Tibial artery (tissue), 4 donors: ENCODE results near the gene FGF12.

Experiments used
- DNase-seq, 2 donors: peaks; one replicate each; pipeline ENCODE4 v3.0.0-alpha.2; 2019
- H3K27ac ChIP-seq, 2 donors: fragments of 200-600 bp; sonication (generic) in 1 of 2; 1 replicate in 1 of 2; 2 replicates in 1 of 2; pipeline ENCODE4 v1.5.1; 2018 to 2019; ENCODE audit warnings: mild to moderate bottlenecking in 1 of 2
- H3K27me3 ChIP-seq, 2 donors: fragments of 200-600 bp; sonication (generic) in 1 of 2; one replicate each; pipeline versions ENCODE4 v1.5.1 to v1.6.0; 2016 to 2019
- H3K36me3 ChIP-seq, 3 donors: fragments of 200-600 bp; sonication (generic) in 2 of 3; one replicate each; pipeline ENCODE4 v1.5.1; 2016 to 2019; ENCODE audit warnings: mild to moderate bottlenecking in 2 of 3
- H3K4me1 ChIP-seq, 4 donors: fragments of 200-600 bp; sonication (generic) in 2 of 4; 1 replicate in 3 of 4; 2 replicates in 1 of 4; pipeline ENCODE4 v1.5.1; 2016 to 2019
- H3K4me3 ChIP-seq, 2 donors: fragments of 200-600 bp; sonication (generic) in 1 of 2; 1 replicate in 1 of 2; 2 replicates in 1 of 2; pipeline ENCODE4 v1.5.1; 2018 to 2019; ENCODE audit warnings: mild to moderate bottlenecking in 2 of 2
- H3K9me3 ChIP-seq, 3 donors: fragments of 200-600 bp; sonication (generic) in 1 of 3; one replicate each; pipeline ENCODE4 v1.5.1; 2016 to 2019
- CTCF ChIP-seq, 2 experiments: fragments of 200-600 bp in 1 of 2; fragments of 450-650 bp in 1 of 2; IDR thresholded peaks; one replicate each; pipeline ENCODE4 v1.5.1; 2017 to 2019; ENCODE audit warnings: antibody characterized with exemption in 2 of 2, mild to moderate bottlenecking in 1 of 2, moderate library complexity in 1 of 2
- intact Hi-C: fragments of 100-400 bp; cut with DNase I; formaldehyde crosslinking; loops from one replicate; pipeline ENCODE4 v1.15.0; 2023; ENCODE audit warnings: low total_unique reads

Gene FGF12

GRCh38 chr3:192244591-192244990 is 482.8 kb downstream of the FGF12 start:
- Histone ChIP-seq H3K9me3 (no peaks in the 10 kb centered on the region), H3K36me3 (no peaks in the 10 kb centered on the region), H3K4me3 (no peak overlapping the region), H3K4me1 (no peaks in the 10 kb centered on the region), H3K27me3 (no peaks in the 10 kb centered on the region), H3K27ac (no peak overlapping the region)
- intact Hi-C loops = no loop called here
- DNase-seq = no peak
- TF ChIP-seq CTCF (IDR thresholded peaks at IDR 0.05) = no peak

DNA sequence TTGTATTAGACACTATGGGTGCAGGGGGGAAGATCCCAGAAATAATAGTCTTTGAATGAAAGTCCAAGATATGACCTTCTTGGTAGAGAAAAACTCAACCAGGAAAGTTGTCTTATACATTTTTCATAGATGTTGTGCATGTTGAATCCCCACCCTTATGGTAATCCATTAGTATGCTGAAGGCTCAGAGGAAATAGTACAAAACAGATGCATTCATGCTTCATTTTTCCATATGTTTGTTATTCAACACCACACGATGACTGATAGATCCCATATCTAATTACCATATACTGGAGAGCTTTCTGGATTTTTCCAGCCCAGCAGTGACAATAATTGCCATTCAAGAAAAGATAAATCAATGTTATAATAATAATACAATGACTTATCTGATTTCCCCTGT is 487.4 kb downstream of the FGF12 start:
- no peaks in the 10 kb centered on the region for H3K27me3 ChIP-seq
- no peak for DNase-seq
- intact Hi-C loops = no loop called here
- H3K4me1 ChIP-seq = no peaks in the 10 kb centered on the region
- H3K27ac ChIP-seq = no peak overlapping the region
- TF ChIP-seq CTCF (IDR thresholded peaks at IDR 0.05) = no peak
- no peaks in the 10 kb centered on the region for H3K9me3 ChIP-seq
- no peak overlapping the region for H3K4me3 ChIP-seq
- no peaks in the 10 kb centered on the region for H3K36me3 ChIP-seq

- no peaks in the 10 kb centered on the region for H3K36me3 ChIP-seq
- intact Hi-C loops = no loop called here
- TF ChIP-seq CTCF (IDR thresholded peaks at IDR 0.05) = no peak
- H3K9me3 ChIP-seq = no peaks in the 10 kb centered on the region
- H3K4me3 ChIP-seq = no peak overlapping the region
- no peaks in the 10 kb centered on the region for H3K27me3 ChIP-seq
- no peak for DNase-seq
- H3K4me1 ChIP-seq = no peaks in the 10 kb centered on the region
- H3K27ac ChIP-seq = no peak overlapping the region
Observed at GRCh38 chr3:192237992-192238608, 489.2 kb downstream of the FGF12 start.

DNA sequence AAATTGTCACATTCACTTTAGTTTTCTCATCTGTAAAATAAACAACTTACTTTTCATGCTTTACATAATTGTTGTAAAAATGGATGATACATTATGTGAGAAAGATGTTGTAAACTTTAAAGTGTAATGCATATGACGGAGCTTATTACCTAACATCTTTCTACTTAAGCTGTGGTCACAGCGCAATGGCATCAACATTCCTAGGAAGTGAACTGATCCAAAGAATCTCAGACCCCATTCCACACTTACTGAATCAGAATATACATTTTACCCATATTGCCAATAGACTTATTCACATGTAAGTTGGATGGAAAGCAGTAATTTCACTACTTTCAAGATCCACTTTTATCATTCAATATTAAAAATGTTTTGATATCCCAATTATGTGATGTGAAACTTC is 497.5 kb downstream of the FGF12 start:
- Histone ChIP-seq H3K36me3 (no peaks in the 10 kb centered on the region), H3K4me1 (no peaks in the 10 kb centered on the region), H3K27ac (no peak overlapping the region), H3K9me3 (no peaks in the 10 kb centered on the region), H3K27me3 (no peaks in the 10 kb centered on the region), H3K4me3 (no peak overlapping the region)
- no peak for TF ChIP-seq CTCF (IDR thresholded peaks at IDR 0.05)
- no peak for DNase-seq
- intact Hi-C loops = no loop called here

GRCh38 chr3:192224634-192225155 is 502.6 kb downstream of the FGF12 start:
- H3K27me3 ChIP-seq = no peaks in the 10 kb centered on the region
- no peak overlapping the region for H3K27ac ChIP-seq
- H3K4me1 ChIP-seq = no peaks in the 10 kb centered on the region
- no peaks in the 10 kb centered on the region for H3K36me3 ChIP-seq
- no peak overlapping the region for H3K4me3 ChIP-seq
- intact Hi-C loops = no loop called here
- no peak for DNase-seq
- no peak for TF ChIP-seq CTCF (IDR thresholded peaks at IDR 0.05)
- H3K9me3 ChIP-seq = no peaks in the 10 kb centered on the region

DNA sequence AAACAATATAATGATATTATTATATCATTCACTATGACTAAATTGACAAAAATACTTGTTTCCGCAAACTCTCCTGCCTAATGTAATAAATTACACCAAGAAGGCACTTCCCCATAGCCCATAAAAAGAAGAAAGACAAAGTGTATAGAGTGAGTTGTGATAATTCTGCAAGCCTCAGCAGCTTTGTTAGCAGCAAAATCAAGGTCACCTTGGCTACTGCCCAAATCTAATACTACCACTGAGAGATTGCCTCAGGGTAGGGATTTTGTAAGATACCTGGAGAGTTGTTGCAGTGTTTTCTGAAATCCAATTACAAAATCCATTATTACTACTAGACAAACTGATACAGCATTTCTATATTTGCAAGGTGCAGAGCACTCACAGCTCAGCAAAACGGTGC is 503.5 kb downstream of the FGF12 start:
- no peak for TF ChIP-seq CTCF (IDR thresholded peaks at IDR 0.05)
- Histone ChIP-seq H3K9me3 (no peaks in the 10 kb centered on the region), H3K4me1 (no peaks in the 10 kb centered on the region), H3K27ac (no peak overlapping the region), H3K36me3 (no peaks in the 10 kb centered on the region), H3K27me3 (no peaks in the 10 kb centered on the region), H3K4me3 (no peak overlapping the region)
- intact Hi-C loops = no loop called here
- DNase-seq = no peak
